ENCODE results near the gene AP3B1. TPM values are rescaled to one million over a fixed set of nuclear protein-coding genes. Genes with fewer than 3 reads are reported as not detected.

AP3B1 gene
- total RNA-seq, 2 donors from 2014 or later: 53.4 to 74.0 TPM

- 100% methylated on average over 1 to 2 of the region's 5 CpGs for WGBS, 2 experiments (ENCODE audit: insufficient coverage in 1 of 2, insufficient read length in 1 of 2)
These were observed 15.3 kb downstream of the AP3B1 start for GRCh38 chr5:78279194-78279593.

GRCh38 chr5:78277715-78278114 lies 16.8 kb downstream of the AP3B1 start:
- DNase-seq: no peak
- H3K27me3 Mint-ChIP-seq (ENCODE audit: insufficient read depth): no peaks in the 10 kb centered on the region
- no peak overlapping the region for H3K4me3 ChIP-seq (ENCODE audit: low read length)
- H3K27ac ChIP-seq (ENCODE audit: low read depth, low read length): no peak overlapping the region
- 95 to 100% methylated on average over 1 of the region's 1 CpG for WGBS, 2 experiments (ENCODE audit: insufficient coverage in 1 of 2, insufficient read length in 1 of 2)
- H3K4me3 Mint-ChIP-seq: no peak overlapping the region
- H3K36me3 ChIP-seq (ENCODE audit: control insufficient read depth, insufficient read depth, low read length): peaks cover 7% of the 10 kb centered on the region
- no peaks in the 10 kb centered on the region for H3K9me3 Mint-ChIP-seq
- H3K9ac ChIP-seq (ENCODE audit: extremely low read depth, low read length, poor library complexity, severe bottlenecking): no peak overlapping the region
- peaks cover 2% of the 10 kb centered on the region for H3K36me3 Mint-ChIP-seq (ENCODE audit: low read depth)
- H3K4me1 Mint-ChIP-seq: no peaks in the 10 kb centered on the region
- TF ChIP-seq CTCF (conservative IDR thresholded peaks at IDR 0.05): no peak
- H3K4me1 ChIP-seq (ENCODE audit: control insufficient read depth, insufficient read depth, low read length): no peaks in the 10 kb centered on the region
- H3K27me3 ChIP-seq (ENCODE audit: control insufficient read depth, insufficient read depth, low read length, poor library complexity, severe bottlenecking): no peaks in the 10 kb centered on the region
- H3K27ac Mint-ChIP-seq: no peak overlapping the region
- no peaks in the 10 kb centered on the region for H3K9me3 ChIP-seq (ENCODE audit: control insufficient read depth, low read length)

More at GRCh38 chr5:78279194-78279593, 15.3 kb downstream of the AP3B1 start:
- TF ChIP-seq CTCF (conservative IDR thresholded peaks at IDR 0.05): no peak
- no peak overlapping the region for H3K9ac ChIP-seq (ENCODE audit: extremely low read depth, low read length, poor library complexity, severe bottlenecking)
- Mint-ChIP-seq H3K4me3 (no peak overlapping the region), H3K36me3 (ENCODE audit: low read depth) (peaks cover 2% of the 10 kb centered on the region), H3K27ac (no peak overlapping the region), H3K27me3 (ENCODE audit: insufficient read depth) (no peaks in the 10 kb centered on the region), H3K9me3 (no peaks in the 10 kb centered on the region), H3K4me1 (no peaks in the 10 kb centered on the region)
- H3K9me3 ChIP-seq (ENCODE audit: control insufficient read depth, low read length): no peaks in the 10 kb centered on the region
- no peak overlapping the region for H3K27ac ChIP-seq (ENCODE audit: low read depth, low read length)
- no peak for DNase-seq
- no peaks in the 10 kb centered on the region for H3K27me3 ChIP-seq (ENCODE audit: control insufficient read depth, insufficient read depth, low read length, poor library complexity, severe bottlenecking)
- no peak overlapping the region for H3K4me3 ChIP-seq (ENCODE audit: low read length)
- H3K36me3 ChIP-seq (ENCODE audit: control insufficient read depth, insufficient read depth, low read length): peaks cover 7% of the 10 kb centered on the region
- H3K4me1 ChIP-seq (ENCODE audit: control insufficient read depth, insufficient read depth, low read length): no peaks in the 10 kb centered on the region

- H3K36me3 Mint-ChIP-seq (ENCODE audit: low read depth): peaks cover 2% of the 10 kb centered on the region
These were observed 18.4 kb downstream of the AP3B1 start for GRCh38 chr5:78275998-78276543.

More at GRCh38 chr5:78275998-78276543, 18.4 kb downstream of the AP3B1 start:
- Mint-ChIP-seq H3K27me3 (ENCODE audit: insufficient read depth) (no peaks in the 10 kb centered on the region), H3K4me3 (no peak overlapping the region), H3K27ac (no peak overlapping the region), H3K4me1 (peaks cover 14% of the 10 kb centered on the region), H3K9me3 (no peaks in the 10 kb centered on the region)
- Histone ChIP-seq H3K4me3 (ENCODE audit: low read length) (no peak overlapping the region), H3K36me3 (ENCODE audit: control insufficient read depth, insufficient read depth, low read length) (peaks cover 7% of the 10 kb centered on the region), H3K9me3 (ENCODE audit: control insufficient read depth, low read length) (no peaks in the 10 kb centered on the region), H3K4me1 (ENCODE audit: control insufficient read depth, insufficient read depth, low read length) (no peaks in the 10 kb centered on the region), H3K27ac (ENCODE audit: low read depth, low read length) (no peak overlapping the region), H3K27me3 (ENCODE audit: control insufficient read depth, insufficient read depth, low read length, poor library complexity, severe bottlenecking) (no peaks in the 10 kb centered on the region), H3K9ac (ENCODE audit: extremely low read depth, low read length, poor library complexity, severe bottlenecking) (no peak overlapping the region)
- DNase-seq: no peak
- TF ChIP-seq CTCF (conservative IDR thresholded peaks at IDR 0.05): no peak
